CD4-positive, alpha-beta T cell (primary cell): ENCODE measurements around the gene KCNK4. TPM values are rescaled to one million over a fixed set of nuclear protein-coding genes. Genes with fewer than 3 reads are reported as not detected.

Experiments
- ATAC-seq: fragments of 200-7000 bp; cut with Tn5 transposase; one replicate; pipeline ENCODE4 v1.10.0; 2022; ENCODE audit warnings: mild to moderate bottlenecking; ENCODE audit not compliant: poor library complexity
- CTCF ChIA-PET: fragments of 350-600 bp; sonication (Branson Sonifier 250); formaldehyde crosslinking; loops from one replicate; lab custom pipeline; 2021; ENCODE audit warnings: antibody characterized with exemption, inconsistent platforms; lab: Charles Lee
- POLR2A ChIA-PET: fragments of 350-600 bp; sonication (Branson Sonifier 250); formaldehyde crosslinking; loops from one replicate; lab custom pipeline; 2021; ENCODE audit warnings: antibody characterized with exemption, inconsistent platforms; lab: Charles Lee
- DNase-seq, 14 experiments: peaks; one replicate each; pipeline ENCODE4 v3.0.0-alpha.2; 2013 to 2020; ENCODE audit warnings: mixed read lengths in 2 of 14
- H3K27ac ChIP-seq, 2 donors: one replicate each; pipeline versions ENCODE4 v1.5.1 to v1.7.0; 2013; ENCODE audit warnings: low read length in 2 of 2, low read depth in 1 of 2, mild to moderate bottlenecking in 1 of 2
- H3K27me3 ChIP-seq, 2 experiments: 1 replicate in 1 of 2; 2 replicates in 1 of 2; pipeline versions ENCODE4 v1.6.1 to v1.7.0; 2013; ENCODE audit warnings: low read length in 2 of 2, control low read depth in 1 of 2, mild to moderate bottlenecking in 1 of 2, moderate library complexity in 1 of 2; ENCODE audit not compliant: insufficient read depth in 2 of 2, control insufficient read depth in 1 of 2
- H3K36me3 ChIP-seq: one replicate; pipeline ENCODE4 v1.6.1; 2013; ENCODE audit warnings: low read length, control low read depth; ENCODE audit not compliant: insufficient read depth
- H3K4me1 ChIP-seq: one replicate; pipeline ENCODE4 v1.6.1; 2013; ENCODE audit warnings: low read length, control low read depth; ENCODE audit not compliant: insufficient read depth
- H3K4me3 ChIP-seq: one replicate; pipeline ENCODE4 v1.5.1; 2013; ENCODE audit warnings: mild to moderate bottlenecking, low read length, moderate library complexity
- H3K9me3 ChIP-seq, 2 experiments: 1 replicate in 1 of 2; 2 replicates in 1 of 2; pipeline versions ENCODE4 v1.6.1 to v1.7.0; 2013; ENCODE audit warnings: low read length in 2 of 2, mild to moderate bottlenecking in 2 of 2, control low read depth in 1 of 2, moderate library complexity in 1 of 2; ENCODE audit not compliant: control insufficient read depth in 1 of 2, insufficient read depth in 1 of 2
- H3K27ac Mint-ChIP-seq: one replicate; pipeline ENCODE4 v1.8.0; 2020; ENCODE audit warnings: mixed read lengths
- H3K27me3 Mint-ChIP-seq: one replicate; pipeline ENCODE4 v1.8.0; 2021; ENCODE audit warnings: mixed read lengths
- H3K36me3 Mint-ChIP-seq: one replicate; pipeline ENCODE4 v1.8.0; 2021; ENCODE audit warnings: low read depth, mixed read lengths
- H3K4me1 Mint-ChIP-seq: one replicate; pipeline ENCODE4 v1.8.0; 2021; ENCODE audit warnings: low read depth, mixed read lengths
- H3K4me3 Mint-ChIP-seq: one replicate; pipeline ENCODE4 v1.8.0; 2020; ENCODE audit warnings: mild to moderate bottlenecking, mixed read lengths
- H3K9me3 Mint-ChIP-seq: one replicate; pipeline ENCODE4 v1.8.0; 2020; ENCODE audit warnings: mixed read lengths
- intact Hi-C, 2 experiments: fragments of 100-400 bp; cut with DNase I in 1 of 2; cut with micrococcal nuclease in 1 of 2; formaldehyde crosslinking; loops; one replicate each; pipeline versions ENCODE4 v1.15.1 to v1.9.0; 2023 to 2025; cut with DNase I, micrococcal nuclease
- total RNA-seq, 174 experiments: library from RNA in 2 of 174; stranded (reverse) in 2 of 174; gene quantifications; one replicate each; pipeline ENCODE4 v1.2.3 and lab custom pipeline; 2021 to 2026
- TF ChIP-seq, protein P1 (sequence below): fragments of 200-600 bp; IDR thresholded peaks from one replicate; pipeline ENCODE4 v1.8.0; 2022; ENCODE audit warnings: antibody characterized with exemption, mild to moderate bottlenecking

KCNK4 gene
- total RNA-seq, 2 experiments from 2014 or later = 0.14 TPM; not detected in 1

DNA sequence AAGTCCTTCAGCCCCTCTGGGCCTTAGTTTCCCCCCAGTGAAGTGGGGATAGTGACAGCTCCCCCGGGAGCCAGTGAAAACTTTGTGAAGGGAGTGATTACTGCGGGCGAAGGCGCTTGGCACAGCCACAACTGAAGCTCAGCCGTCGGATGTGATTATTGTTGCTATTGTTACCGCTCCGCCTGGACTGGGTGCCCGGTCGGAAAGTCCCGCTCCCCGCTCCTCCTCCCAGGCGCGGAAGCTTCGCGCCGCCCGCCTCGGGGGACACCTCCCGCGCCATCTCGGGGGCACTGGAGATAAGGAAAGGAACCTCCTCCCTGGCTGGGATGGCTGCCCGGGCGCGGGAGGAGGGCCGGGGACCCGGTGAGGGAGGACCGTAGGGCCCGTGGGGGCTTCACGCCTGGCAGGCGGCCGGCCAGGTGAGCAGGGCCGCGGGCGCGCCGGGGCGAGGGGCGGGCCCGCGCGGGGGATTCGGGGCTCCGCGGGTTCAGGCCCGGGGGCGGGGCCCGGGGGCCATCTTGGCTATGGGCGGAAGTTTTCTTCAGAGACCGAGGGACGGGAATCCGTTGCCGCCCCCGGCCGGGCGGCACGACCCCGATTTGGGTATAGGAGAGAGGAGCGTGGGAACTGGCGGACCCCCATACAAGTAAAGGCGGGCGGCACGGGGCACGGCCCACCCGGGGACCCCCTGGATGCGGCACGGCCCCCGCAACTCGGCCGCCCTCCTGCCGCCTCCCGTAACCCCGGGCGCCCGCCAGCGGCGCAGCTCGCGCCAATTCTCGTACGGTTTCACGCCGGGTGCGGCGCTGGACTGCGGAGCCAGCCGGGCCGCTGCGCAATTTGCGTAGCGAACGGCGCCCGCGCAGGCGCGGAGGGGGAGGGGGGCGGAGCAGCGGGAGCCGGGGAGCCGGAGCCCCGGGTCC, 5.9 kb upstream of the KCNK4 start, which contains the start of gene GPR137:
GPR137 (plus strand) TSS at position 887 of the 923 bp plus-strand sequence. CDS start 677 bp downstream, outside the sequence.
- Mint-ChIP-seq H3K27me3 (peaks cover under 1% of the 10 kb centered on the region), H3K9me3 (no peaks in the 10 kb centered on the region), H3K27ac (peak within 1 kb of the TSS; percentile 97), H3K4me1 (peaks cover 21% of the 10 kb centered on the region), H3K36me3 (peaks cover 5% of the 10 kb centered on the region), H3K4me3 (peak within 1 kb of the TSS; percentile 93)
- ChIA-PET POLR2A (interaction anchor here (0.8 to 5.3 kb wide), 17 partner anchors 11 to 1620 kb away, joined by 3 to 125 read pairs (median 6); partner anchors contain the start of genes C11orf98, CATSPERZ, CSKMT and ESRRA), CTCF (interaction anchor here (0.9 to 5.8 kb wide), 6 partner anchors 14 to 81 kb away, joined by 3 to 36 read pairs (median 15); partner anchors contain the start of genes CATSPERZ and PRDX5)
- Histone ChIP-seq H3K27me3 (peaks cover under 1 to 3% of the 10 kb centered on the region in 2 experiments), H3K27ac (peak within 1 kb of the TSS; percentile 99 to 100), H3K36me3 (peaks cover 13% of the 10 kb centered on the region), H3K4me1 (peaks cover 37% of the 10 kb centered on the region), H3K4me3 (peak within 1 kb of the TSS; percentile 97), H3K9me3 (no peaks in the 10 kb centered on the region)
- DNase-seq (peak; percentile 85 to 97 (median 90)), ATAC-seq (peak; percentile 65)
- TF ChIP-seq, protein P1, sequence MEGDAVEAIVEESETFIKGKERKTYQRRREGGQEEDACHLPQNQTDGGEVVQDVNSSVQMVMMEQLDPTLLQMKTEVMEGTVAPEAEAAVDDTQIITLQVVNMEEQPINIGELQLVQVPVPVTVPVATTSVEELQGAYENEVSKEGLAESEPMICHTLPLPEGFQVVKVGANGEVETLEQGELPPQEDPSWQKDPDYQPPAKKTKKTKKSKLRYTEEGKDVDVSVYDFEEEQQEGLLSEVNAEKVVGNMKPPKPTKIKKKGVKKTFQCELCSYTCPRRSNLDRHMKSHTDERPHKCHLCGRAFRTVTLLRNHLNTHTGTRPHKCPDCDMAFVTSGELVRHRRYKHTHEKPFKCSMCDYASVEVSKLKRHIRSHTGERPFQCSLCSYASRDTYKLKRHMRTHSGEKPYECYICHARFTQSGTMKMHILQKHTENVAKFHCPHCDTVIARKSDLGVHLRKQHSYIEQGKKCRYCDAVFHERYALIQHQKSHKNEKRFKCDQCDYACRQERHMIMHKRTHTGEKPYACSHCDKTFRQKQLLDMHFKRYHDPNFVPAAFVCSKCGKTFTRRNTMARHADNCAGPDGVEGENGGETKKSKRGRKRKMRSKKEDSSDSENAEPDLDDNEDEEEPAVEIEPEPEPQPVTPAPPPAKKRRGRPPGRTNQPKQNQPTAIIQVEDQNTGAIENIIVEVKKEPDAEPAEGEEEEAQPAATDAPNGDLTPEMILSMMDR = no peak
- intact Hi-C loops = loop anchor here (1.0 to 2.0 kb wide), 5 partner anchors 15 to 44 kb away; partner anchors contain the start of genes FKBP2 (in 2 of the 2) and TRMT112 (in 1 of the 2)

DNA sequence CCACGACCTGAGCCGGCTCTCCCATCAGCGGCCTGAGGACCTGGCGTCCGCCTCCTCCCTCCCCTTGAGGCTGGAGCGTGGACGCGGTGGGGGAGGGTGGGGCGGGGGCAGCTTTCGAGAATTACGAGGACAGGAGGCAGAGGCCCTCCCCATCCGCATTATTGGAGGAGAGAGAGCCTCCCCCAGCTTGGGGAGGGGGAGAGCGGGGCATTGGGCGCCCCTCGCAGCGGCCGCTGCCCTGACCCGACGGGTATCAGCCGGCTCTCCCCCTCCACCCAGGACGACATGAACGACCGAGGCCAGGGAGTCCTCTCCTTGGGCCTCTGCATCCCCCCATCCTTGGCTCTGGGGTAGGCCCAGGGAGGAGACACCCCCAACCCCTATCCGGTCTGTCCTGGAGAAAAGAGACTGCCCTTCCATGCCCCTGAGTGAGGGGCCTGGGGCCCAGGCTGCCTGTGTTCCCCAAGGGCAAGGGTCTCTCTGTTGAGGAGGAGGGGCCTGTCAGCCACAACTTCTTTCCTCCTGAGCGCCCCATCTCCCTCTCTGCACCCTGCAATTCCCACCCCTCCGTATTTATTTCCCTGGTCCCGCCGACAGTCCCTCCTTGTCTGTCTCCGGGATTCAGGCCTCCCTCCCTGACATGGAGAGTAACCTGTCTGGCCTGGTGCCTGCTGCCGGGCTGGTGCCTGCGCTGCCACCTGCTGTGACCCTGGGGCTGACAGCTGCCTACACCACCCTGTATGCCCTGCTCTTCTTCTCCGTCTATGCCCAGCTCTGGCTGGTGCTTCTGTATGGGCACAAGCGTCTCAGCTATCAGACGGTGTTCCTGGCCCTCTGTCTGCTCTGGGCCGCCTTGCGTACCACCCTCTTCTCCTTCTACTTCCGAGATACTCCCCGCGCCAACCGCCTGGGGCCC, 5.0 kb upstream of the KCNK4 start:
- Histone ChIP-seq H3K4me3 (peak overlapping the region; percentile 97), H3K36me3 (peaks cover 13% of the 10 kb centered on the region), H3K4me1 (peaks cover 40% of the 10 kb centered on the region), H3K27ac (peak overlapping the region; percentile 59 to 99), H3K27me3 (peaks cover 10 to 12% of the 10 kb centered on the region in 2 experiments), H3K9me3 (peaks cover 0 to 4% of the 10 kb centered on the region in 2 experiments)
- ChIA-PET POLR2A (interaction anchor here (1.5 to 5.3 kb wide), 8 partner anchors 16 to 1621 kb away, joined by 4 to 125 read pairs (median 11); partner anchors contain the start of genes C11orf98, CSKMT, ESRRA and PPP1R14B), CTCF (interaction anchor here (0.6 to 3.9 kb wide), 4 partner anchors 15 to 1519 kb away, joined by 3 to 21 read pairs (median 15); partner anchors contain the start of gene CATSPERZ)
- Mint-ChIP-seq H3K27ac (peak overlapping the region; percentile 88), H3K4me3 (peak overlapping the region; percentile 90), H3K27me3 (peaks cover 8% of the 10 kb centered on the region), H3K36me3 (peaks cover 5% of the 10 kb centered on the region), H3K4me1 (peaks cover 26% of the 10 kb centered on the region), H3K9me3 (no peaks in the 10 kb centered on the region)
- intact Hi-C loops = loop anchor here (1.0 to 2.0 kb wide), 6 partner anchors 16 to 45 kb away; partner anchors contain the start of genes FKBP2 (in 2 of the 2) and TRMT112 (in 1 of the 2)
- DNase-seq (peak in 3 of 14 experiments; percentile 22 to 68 (median 57)), ATAC-seq (no peak)
- TF ChIP-seq, protein P1 = no peak
